Activated B cell treated with CpG ODN at 0.5 μM for 24 hours (primary cell): Measurements from ENCODE around the gene NEGR1. TPM values are rescaled to one million over a fixed set of nuclear protein-coding genes. Genes with fewer than 3 reads are reported as not detected.

Experiments
- ATAC-seq: fragments of 200-7000 bp; cut with Tn5 transposase; one replicate; pipeline ENCODE4 v1.10.0; 2021; ENCODE audit warnings: low read depth, mild to moderate bottlenecking, moderate library complexity
- CTCF ChIA-PET: fragments of 350-600 bp; sonication (Branson Sonifier 250); formaldehyde crosslinking; loops from one replicate; lab custom pipeline; 2021; ENCODE audit warnings: antibody characterized with exemption; lab: Charles Lee
- POLR2A ChIA-PET: fragments of 350-600 bp; sonication (Branson Sonifier 250); formaldehyde crosslinking; loops from one replicate; lab custom pipeline; 2021; ENCODE audit warnings: antibody characterized with exemption; lab: Charles Lee
- DNase-seq: peaks from one replicate; pipeline ENCODE4 v3.0.0; 2022
- H3K27ac Mint-ChIP-seq: one replicate; pipeline ENCODE4 v1.8.0; 2020; ENCODE audit warnings: mixed read lengths
- H3K27me3 Mint-ChIP-seq: one replicate; pipeline ENCODE4 v1.8.0; 2021; ENCODE audit warnings: mixed read lengths
- H3K36me3 Mint-ChIP-seq: one replicate; pipeline ENCODE4 v1.8.0; 2021; ENCODE audit warnings: low read depth, mixed read lengths
- H3K4me1 Mint-ChIP-seq: one replicate; pipeline ENCODE4 v1.8.0; 2021; ENCODE audit warnings: mixed read lengths
- H3K4me3 Mint-ChIP-seq: one replicate; pipeline ENCODE4 v1.8.0; 2020; ENCODE audit warnings: mild to moderate bottlenecking, mixed read lengths
- H3K9me3 Mint-ChIP-seq: one replicate; pipeline ENCODE4 v1.8.0; 2020; ENCODE audit warnings: mixed read lengths
- CTCF ChIP-seq: fragments of 200-600 bp; IDR thresholded peaks from one replicate; pipeline ENCODE4 v1.8.0; 2022; ENCODE audit warnings: antibody characterized with exemption, mild to moderate bottlenecking
- intact Hi-C: fragments of 100-400 bp; cut with micrococcal nuclease; formaldehyde crosslinking; loops from one replicate; pipeline ENCODE4 v1.15.1; 2024
- total RNA-seq: library from RNA; stranded (reverse); gene quantifications from 2 replicates; pipeline ENCODE4 v1.2.3, GENCODE V29; 2022

NEGR1 gene
- total RNA-seq, 1 donor from 2014 or later, result not detected

DNA sequence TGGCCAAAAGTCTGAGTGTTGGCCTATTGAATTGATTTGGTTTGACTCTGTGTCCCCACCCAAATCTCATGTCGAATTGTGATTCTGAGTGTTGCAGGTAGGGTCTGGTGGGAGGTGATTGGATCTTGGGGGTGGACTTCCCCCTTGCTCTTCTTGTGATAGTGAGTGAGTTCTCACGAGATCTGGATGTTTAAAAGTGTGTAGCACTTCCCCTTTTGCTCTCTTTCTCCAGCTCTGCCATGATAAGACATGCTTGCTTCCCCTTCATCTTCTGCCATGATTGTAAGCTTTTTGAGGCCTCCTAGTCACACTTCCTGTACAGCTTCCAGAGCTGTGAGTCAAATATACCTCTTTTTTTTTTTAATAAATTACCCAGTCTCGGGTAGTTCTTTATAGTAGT lies 904.5 kb downstream of the NEGR1 start:
- ATAC-seq, result no peak
- intact Hi-C loops, result no loop called here
- Mint-ChIP-seq H3K36me3 (no peaks in the 10 kb centered on the region), H3K27me3 (no peaks in the 10 kb centered on the region), H3K4me3 (no peak overlapping the region), H3K4me1 (no peaks in the 10 kb centered on the region), H3K9me3 (peaks cover 7% of the 10 kb centered on the region), H3K27ac (no peak overlapping the region)
- ChIA-PET POLR2A (no interaction called here), CTCF (no interaction called here)
- TF ChIP-seq CTCF, result no peak
- DNase-seq, result no peak

DNA sequence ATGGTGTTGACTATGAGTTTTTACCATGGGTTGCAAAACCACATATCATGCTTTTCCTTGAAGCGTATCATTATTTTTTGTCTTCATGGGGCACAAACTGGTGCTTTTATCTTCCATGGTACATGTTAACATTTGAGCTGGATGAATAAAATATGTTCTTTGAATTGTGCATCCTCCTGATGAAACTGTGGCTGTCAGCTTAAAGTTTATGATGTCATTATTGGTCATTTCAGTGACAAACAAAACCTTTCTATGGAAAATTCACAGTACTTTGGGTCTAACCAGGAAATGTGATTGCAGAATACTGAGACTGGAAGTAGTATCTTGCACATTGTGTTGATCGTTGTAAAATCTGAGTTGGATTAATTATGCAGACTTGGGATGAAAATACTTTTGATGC lies 909.8 kb downstream of the NEGR1 start:
- ATAC-seq, result no peak
- Mint-ChIP-seq H3K36me3 (no peaks in the 10 kb centered on the region), H3K27ac (no peak overlapping the region), H3K27me3 (no peaks in the 10 kb centered on the region), H3K4me3 (no peak overlapping the region), H3K4me1 (no peaks in the 10 kb centered on the region), H3K9me3 (peaks cover 4% of the 10 kb centered on the region)
- ChIA-PET POLR2A (no interaction called here), CTCF (no interaction called here)
- DNase-seq, result no peak
- intact Hi-C loops, result no loop called here
- TF ChIP-seq CTCF, result no peak

GRCh38 chr1:71371581-71371980 lies 910.8 kb downstream of the NEGR1 start:
- Mint-ChIP-seq H3K9me3 (peaks cover 3% of the 10 kb centered on the region), H3K27me3 (no peaks in the 10 kb centered on the region), H3K27ac (no peak overlapping the region), H3K4me3 (no peak overlapping the region), H3K36me3 (no peaks in the 10 kb centered on the region), H3K4me1 (no peaks in the 10 kb centered on the region)
- DNase-seq, result no peak
- no peak for TF ChIP-seq CTCF
- CTCF ChIA-PET, result no interaction called here
- POLR2A ChIA-PET, result no interaction called here
- ATAC-seq, result no peak
- intact Hi-C loops, result no loop called here

DNA sequence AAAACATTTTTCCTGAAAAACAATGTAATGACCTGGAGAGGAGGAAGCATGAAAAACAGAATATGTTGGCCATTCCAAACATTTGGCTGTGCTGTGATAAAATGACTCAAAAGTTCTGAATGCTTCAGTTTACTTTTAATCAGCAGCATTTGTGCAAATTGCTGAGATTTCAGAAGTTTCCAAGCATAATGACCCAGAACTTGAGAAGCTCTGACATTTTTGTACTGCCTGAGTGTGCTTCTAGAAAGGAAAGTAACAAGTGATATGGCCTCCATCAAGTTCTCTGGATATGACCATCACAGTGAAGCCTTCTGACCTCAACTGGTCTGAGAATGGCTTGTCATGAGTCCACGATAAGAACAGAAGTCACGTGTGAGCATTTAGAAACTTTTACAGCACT lies 918.1 kb downstream of the NEGR1 start:
- H3K27me3 Mint-ChIP-seq, result no peaks in the 10 kb centered on the region
- POLR2A ChIA-PET, result no interaction called here

DNA sequence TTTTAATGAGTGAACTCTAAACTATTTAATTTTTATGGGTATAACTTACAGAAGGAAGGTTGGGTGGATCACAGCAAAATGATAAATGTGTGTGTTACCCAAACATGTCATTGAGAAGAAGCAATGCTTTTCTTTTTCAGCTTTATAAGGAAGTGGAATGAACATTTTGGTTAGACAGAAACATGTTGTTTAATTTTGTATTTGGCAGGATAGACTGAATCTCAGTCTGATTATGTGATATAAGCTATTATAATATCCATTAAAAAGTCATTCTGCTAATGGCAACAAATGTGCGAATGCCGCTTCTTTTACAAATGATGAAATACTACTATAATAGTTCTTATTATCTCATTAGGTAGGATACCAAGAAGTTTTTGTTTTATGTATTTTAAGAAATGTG lies 919.6 kb downstream of the NEGR1 start:
- CTCF ChIA-PET, result no interaction called here
- no peak overlapping the region for H3K27ac Mint-ChIP-seq
- H3K4me3 Mint-ChIP-seq, result no peak overlapping the region
- no peak for ATAC-seq
- POLR2A ChIA-PET, result no interaction called here
- DNase-seq, result no peak
- no peaks in the 10 kb centered on the region for H3K4me1 Mint-ChIP-seq
- TF ChIP-seq CTCF, result no peak
- intact Hi-C loops, result no loop called here
- no peaks in the 10 kb centered on the region for H3K36me3 Mint-ChIP-seq
- H3K27me3 Mint-ChIP-seq, result no peaks in the 10 kb centered on the region
- peaks cover 13% of the 10 kb centered on the region for H3K9me3 Mint-ChIP-seq

More for the DNA sequence above, 918.1 kb downstream of the NEGR1 start:
- Mint-ChIP-seq H3K4me3 (no peak overlapping the region), H3K36me3 (no peaks in the 10 kb centered on the region), H3K4me1 (no peaks in the 10 kb centered on the region), H3K27ac (no peak overlapping the region), H3K9me3 (peaks cover 11% of the 10 kb centered on the region)
- intact Hi-C loops, result no loop called here
- ATAC-seq (no peak), DNase-seq (no peak)
- TF ChIP-seq CTCF, result no peak
- CTCF ChIA-PET, result no interaction called here
